Adipose tissue (tissue), 3 donors: ENCODE data around the gene ATP11A. TPM values are rescaled to one million over a fixed set of nuclear protein-coding genes. Genes with fewer than 3 reads are reported as not detected.

Experiments
- H3K27ac ChIP-seq: one replicate; pipeline ENCODE4 v1.5.1; 2013; ENCODE audit warnings: low read depth, low read length
- WGBS, 3 donors: extraction: QIAGEN DNeasy Blood & Tissue Kit; methylation state at CpG; one replicate each; pipeline ENCODE4 v1.1.7; 2013; 5-methylcytosine and 5-hydroxymethylcytosine counted together
- polyA plus RNA-seq, 3 donors: library from polyadenylated mRNA; stranded (reverse); fragments of 200-250 nt; gene quantifications; one replicate each; pipeline ENCODE4 v1.2.3, GENCODE V29; 2013
- donor health status: healthy with polysubstance abuse.
- donor health status: Bipolar disorder and iron deficiency.
- donor health status: healthy.

ATP11A gene
- polyA plus RNA-seq, 3 donors, result 8.1 to 12.0 (median 9.9) TPM

GRCh38 chr13:112809332-112810315 is 119.8 kb downstream of the ATP11A start:
- no peak overlapping the region for H3K27ac ChIP-seq
- 93 to 94% (median 93%) methylated on average over 40 of the region's 40 CpGs for WGBS, 3 donors

- 92 to 97% (median 96%) methylated on average over 14 of the region's 14 CpGs for WGBS, 3 donors
- H3K27ac ChIP-seq, result no peak overlapping the region
These were observed 120.8 kb downstream of the ATP11A start for GRCh38 chr13:112810608-112811007.

- no peak overlapping the region for H3K27ac ChIP-seq
These were observed 122.6 kb downstream of the ATP11A start for GRCh38 chr13:112812306-112813055.

GRCh38 chr13:112813552-112813951 is 123.7 kb downstream of the ATP11A start:
- whole genome bisulfite sequencing, 3 donors, result 92 to 96% (median 96%) methylated on average over 8 of the region's 8 CpGs

More at GRCh38 chr13:112812306-112813055, 122.6 kb downstream of the ATP11A start:
- WGBS, 3 donors, result 71 to 81% (median 75%) methylated on average over 17 of the region's 17 CpGs

GRCh38 chr13:112814905-112815585 is 125.2 kb downstream of the ATP11A start:
- 86 to 95% (median 87%) methylated on average over 10 of the region's 10 CpGs for WGBS, 3 donors
- H3K27ac ChIP-seq, result no peak overlapping the region

More at GRCh38 chr13:112813552-112813951, 123.7 kb downstream of the ATP11A start:
- H3K27ac ChIP-seq, result no peak overlapping the region

- WGBS, 3 donors, result 83 to 90% (median 85%) methylated on average over 13 of the region's 13 CpGs
These were observed 126.0 kb downstream of the ATP11A start for GRCh38 chr13:112815871-112816270.

GRCh38 chr13:112818040-112818697 is 128.3 kb downstream of the ATP11A start:
- H3K27ac ChIP-seq, result no peak overlapping the region
- WGBS, 3 donors, result 96 to 98% (median 98%) methylated on average over 38 of the region's 38 CpGs

More at GRCh38 chr13:112815871-112816270, 126.0 kb downstream of the ATP11A start:
- no peak overlapping the region for H3K27ac ChIP-seq

- no peak overlapping the region for H3K27ac ChIP-seq
- 90 to 99% (median 91%) methylated on average over 7 of the region's 7 CpGs for WGBS, 3 donors
These were observed 128.8 kb downstream of the ATP11A start for GRCh38 chr13:112818698-112819045.

GRCh38 chr13:112819111-112819510 is 129.3 kb downstream of the ATP11A start:
- WGBS, 3 donors, result 87 to 98% (median 94%) methylated on average over 13 of the region's 13 CpGs
- H3K27ac ChIP-seq, result no peak overlapping the region

- no peak overlapping the region for H3K27ac ChIP-seq
- 92 to 95% (median 94%) methylated on average over 29 of the region's 29 CpGs for WGBS, 3 donors
These were observed 130.0 kb downstream of the ATP11A start for GRCh38 chr13:112819816-112820215.

GRCh38 chr13:112820318-112820717 is 130.5 kb downstream of the ATP11A start:
- WGBS, 3 donors, result 94 to 96% (median 95%) methylated on average over 11 of the region's 11 CpGs
- H3K27ac ChIP-seq, result no peak overlapping the region

- H3K27ac ChIP-seq, result no peak overlapping the region
- 92 to 96% (median 93%) methylated on average over 19 of the region's 19 CpGs for WGBS, 3 donors
These were observed 131.7 kb downstream of the ATP11A start for GRCh38 chr13:112821340-112822055.

- WGBS, 3 donors, result 82 to 90% (median 85%) methylated on average over 11 of the region's 11 CpGs
- no peak overlapping the region for H3K27ac ChIP-seq
These were observed 133.0 kb downstream of the ATP11A start for GRCh38 chr13:112822851-112823250.

- no peak overlapping the region for H3K27ac ChIP-seq
- WGBS, 3 donors, result 87 to 93% (median 87%) methylated on average over 10 of the region's 10 CpGs
These were observed 134.6 kb downstream of the ATP11A start for GRCh38 chr13:112824429-112824828.

- H3K27ac ChIP-seq, result no peak overlapping the region
- 81 to 92% (median 83%) methylated on average over 11 of the region's 11 CpGs for WGBS, 3 donors
These were observed 135.2 kb downstream of the ATP11A start for GRCh38 chr13:112825071-112825470.

- 90 to 95% (median 93%) methylated on average over 6 of the region's 6 CpGs for WGBS, 3 donors
- no peak overlapping the region for H3K27ac ChIP-seq
These were observed 136.0 kb downstream of the ATP11A start for GRCh38 chr13:112825875-112826274.

GRCh38 chr13:112826565-112826964 is 136.7 kb downstream of the ATP11A start:
- 93 to 96% (median 95%) methylated on average over 14 of the region's 14 CpGs for WGBS, 3 donors

More at GRCh38 chr13:112826565-112826964, 136.7 kb downstream of the ATP11A start:
- no peak overlapping the region for H3K27ac ChIP-seq
